K562 (cell line): Measurements from ENCODE around the gene C3orf80. TPM values are rescaled to one million over a fixed set of nuclear protein-coding genes. Genes with fewer than 3 reads are reported as not detected.
"Not testable (repeated sequence)": the region's sequence is repeated elsewhere in the genome, so short reads cannot be mapped to it uniquely, and the experiment has no call there.

Source experiments
- ATAC-seq: fragments of 200-7000 bp; cut with Tn5 transposase; 3 replicates; pipeline ENCODE4 v1.9.1; 2020; ENCODE audit warnings: moderate library complexity
- BruUV-seq: library from RNA; stranded (reverse); fragments of 400-500 nt; replicated peaks from 2 replicates; lab custom pipeline; 2021; lab: Mats Ljungman, UMichigan
- CTCF ChIA-PET: fragments of 300-600 bp; formaldehyde crosslinking; extraction: SDS; loops from one replicate; lab custom pipeline; 2021; ENCODE audit warnings: low intra/inter-chr PET ratio; lab: Yijun Ruan, JAX
- POLR2A ChIA-PET: fragments of 300-600, 350-650 bp; sonication (Branson Sonifier 250); formaldehyde crosslinking; extraction: SDS; loops from one replicate; lab custom pipeline; 2021; ENCODE audit warnings: antibody characterized with exemption, inconsistent platforms; lab: Yijun Ruan, JAX
- DNase-seq, 4 experiments: peaks; one replicate each; pipeline versions ENCODE4 v3.0.0 to v3.0.0-alpha.2; 2011 to 2018; ENCODE audit warnings: low spot score in 3 of 4, mixed read lengths in 3 of 4; ENCODE audit errors: extremely low read depth in 1 of 4
- FAIRE-seq: peaks from 2 replicates; lab custom pipeline; 2011; peaks lifted over from hg19 to GRCh38; lab: Jason Lieb, UNC
- H2AFZ ChIP-seq: 2 replicates; pipeline ENCODE4 v1.6.0; 2011; ENCODE audit warnings: low read depth, low read length, control low read depth, inconsistent platforms
- H3K27ac ChIP-seq: fragments of 200-600 bp; 3 replicates; pipeline ENCODE4 v1.8.0; 2011; ENCODE audit warnings: low read depth, mild to moderate bottlenecking, control low read depth, inconsistent platforms, low read length, moderate library complexity, mixed read lengths; ENCODE audit errors: extremely low read depth
- H3K27me3 ChIP-seq, 2 experiments: fragments of 300-600 bp in 1 of 2; 2 replicates in 1 of 2; 3 replicates in 1 of 2; pipeline versions ENCODE4 v1.6.0 to v1.8.0; 2011; ENCODE audit warnings: inconsistent platforms in 2 of 2, low read length in 2 of 2, mild to moderate bottlenecking in 1 of 2, mixed read lengths in 1 of 2, moderate library complexity in 1 of 2; ENCODE audit not compliant: control insufficient read depth in 2 of 2, insufficient read depth in 2 of 2
- H3K36me3 ChIP-seq: fragments of 300-600 bp; 3 replicates; pipeline ENCODE4 v1.8.0; 2011; ENCODE audit warnings: mild to moderate bottlenecking, low read length, inconsistent platforms; ENCODE audit not compliant: control insufficient read depth, insufficient read depth
- H3K4me1 ChIP-seq, 2 experiments: fragments of 200-600 bp in 1 of 2; replicated peaks in 1 of 2; 2 replicates in 1 of 2; 3 replicates in 1 of 2; pipeline versions ENCODE4 v1.5.1 to v1.8.0; 2011; ENCODE audit warnings: inconsistent platforms in 2 of 2, low read length in 2 of 2, mild to moderate bottlenecking in 1 of 2, mixed read lengths in 1 of 2, moderate library complexity in 1 of 2; ENCODE audit not compliant: control insufficient read depth in 2 of 2, insufficient read depth in 2 of 2
- H3K4me2 ChIP-seq: 2 replicates; pipeline ENCODE4 v1.6.1; 2011; ENCODE audit warnings: low read length, control low read depth, inconsistent platforms, mixed read lengths; ENCODE audit not compliant: insufficient read depth
- H3K4me3 ChIP-seq: fragments of 200-600 bp; sonication (generic), shearing (Covaris generic); 2 replicates; pipeline ENCODE4 v1.5.1; 2016; ENCODE audit warnings: control low read depth, inconsistent platforms
- H3K79me2 ChIP-seq: fragments of 200-600 bp; 3 replicates; pipeline ENCODE4 v1.8.0; 2011; ENCODE audit warnings: low read length, inconsistent platforms; ENCODE audit not compliant: control insufficient read depth, insufficient read depth
- H3K9ac ChIP-seq, 2 experiments: 2 replicates each; pipeline versions ENCODE4 v1.6.0 to v1.6.1; 2011; ENCODE audit warnings: low read depth in 2 of 2, low read length in 2 of 2, control low read depth in 1 of 2, inconsistent platforms in 1 of 2, mild to moderate bottlenecking in 1 of 2, mixed read lengths in 1 of 2; ENCODE audit not compliant: insufficient read depth in 1 of 2
- H3K9me1 ChIP-seq: one replicate; pipeline ENCODE4 v1.6.0; 2011; ENCODE audit warnings: inconsistent platforms, mild to moderate bottlenecking, low read length, moderate library complexity; ENCODE audit not compliant: control insufficient read depth, insufficient read depth
- H3K9me3 ChIP-seq: replicated peaks from 2 replicates; pipeline ENCODE4 v1.5.1; 2011; ENCODE audit warnings: low read depth, low read length, inconsistent platforms; ENCODE audit not compliant: control insufficient read depth, insufficient read depth
- H4K20me1 ChIP-seq: replicated peaks from 2 replicates; pipeline ENCODE4 v1.6.1; 2011; ENCODE audit warnings: low read length, inconsistent platforms, mixed read lengths; ENCODE audit not compliant: control insufficient read depth, insufficient read depth
- WGBS: fragments of 100-300 bp; shearing (Covaris generic); methylation state at CpG from one replicate; pipeline ENCODE4 v1.1.6; 2016; ENCODE audit warnings: low coverage, mixed read lengths; ENCODE audit not compliant: insufficient coverage; ENCODE audit errors: missing lambda C conversion rate; 5-methylcytosine and 5-hydroxymethylcytosine counted together
- in situ Hi-C: fragments of 300-500 bp; cut with MboI; formaldehyde crosslinking; loops from 4 replicates; pipeline ENCODE4 v1.15.0; 2018; ENCODE audit warnings: inconsistent platforms, mixed read lengths
- intact Hi-C: fragments of 100-400 bp; cut with micrococcal nuclease; formaldehyde crosslinking; loops from 2 replicates; pipeline ENCODE4 v1.14.2; 2022
- polyA plus RNA-seq, 8 experiments: library from polyadenylated mRNA; depleted of rRNA in 4 of 8; stranded (reverse) in 5 of 8; unstranded in 3 of 8; fragments of >200 nt; fragmentation: Nextera tagmentation in 2 of 8; fragmentation: Illumina TruSeq in 1 of 8; extraction: Ambion mirVana in 2 of 8; extraction: Trizol in 1 of 8; gene quantifications; 2 replicates each; pipeline versions ENCODE4 v1.2.1 to v1.2.3, GENCODE V29; 2011 to 2014; ENCODE audit warnings: inconsistent platforms in 1 of 8, missing spikeins in 1 of 8
- total RNA-seq, 7 experiments: library from RNA; depleted of rRNA in 6 of 7; stranded (reverse); fragments of >200 nt in 6 of 7; fragmentation: Illumina TruSeq in 2 of 7; extraction: Trizol in 2 of 7; gene quantifications; 2 replicates each; pipeline versions ENCODE4 v1.2.1 to v1.2.3, GENCODE V29; 2011 to 2021; ENCODE audit warnings: low replicate concordance in 1 of 7
- TF ChIP-seq, protein P1 (sequence below), 2 experiments: fragments of 450-650 bp in 1 of 2; sonication (generic) in 1 of 2; formaldehyde crosslinking in 1 of 2; IDR thresholded peaks; 2 replicates each; pipeline versions ENCODE4 v1.7.1 to v1.9.0; 2016 to 2022; ENCODE audit warnings: inconsistent platforms in 1 of 2, mild to moderate bottlenecking in 1 of 2, missing genetic modification reagents in 1 of 2
- TF ChIP-seq, protein P2 (sequence below): fragments of 250-450 bp; sonication (Bioruptor Pico); IDR thresholded peaks from 2 replicates; pipeline ENCODE4 v1.6.1; 2021; ENCODE audit warnings: mild to moderate bottlenecking

Gene C3orf80
- total and polyA plus RNA-seq, 9 of the 15 experiments (the other 6 are each of a cell fraction or from before 2014, with no cell fraction given) = 0.03 to 0.75 (median 0.07) TPM

DNA sequence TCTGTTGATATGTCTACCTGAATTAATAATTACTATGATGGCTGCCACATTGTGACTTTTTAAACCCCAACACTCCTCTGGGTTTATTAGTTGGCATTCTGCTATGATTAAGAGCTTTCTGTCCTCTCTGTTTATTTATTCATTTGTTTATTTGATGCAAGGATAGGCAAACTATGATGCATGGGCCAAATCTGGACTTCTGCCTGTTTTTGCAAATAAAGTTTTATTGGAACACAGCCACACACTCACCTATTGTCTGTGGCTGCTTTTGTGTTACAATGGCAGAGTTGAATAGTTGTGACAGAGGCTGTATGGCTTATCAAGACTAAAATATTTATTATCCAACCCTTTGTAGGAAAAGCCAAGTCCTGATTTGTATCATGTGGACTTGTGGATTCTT lies 48.3 kb upstream of the C3orf80 start:
- no peak overlapping the region for H3K9ac ChIP-seq
- no peaks in the 10 kb centered on the region for H3K9me3 ChIP-seq
- H3K4me3 ChIP-seq = no peak overlapping the region
- TF ChIP-seq, protein P1, sequence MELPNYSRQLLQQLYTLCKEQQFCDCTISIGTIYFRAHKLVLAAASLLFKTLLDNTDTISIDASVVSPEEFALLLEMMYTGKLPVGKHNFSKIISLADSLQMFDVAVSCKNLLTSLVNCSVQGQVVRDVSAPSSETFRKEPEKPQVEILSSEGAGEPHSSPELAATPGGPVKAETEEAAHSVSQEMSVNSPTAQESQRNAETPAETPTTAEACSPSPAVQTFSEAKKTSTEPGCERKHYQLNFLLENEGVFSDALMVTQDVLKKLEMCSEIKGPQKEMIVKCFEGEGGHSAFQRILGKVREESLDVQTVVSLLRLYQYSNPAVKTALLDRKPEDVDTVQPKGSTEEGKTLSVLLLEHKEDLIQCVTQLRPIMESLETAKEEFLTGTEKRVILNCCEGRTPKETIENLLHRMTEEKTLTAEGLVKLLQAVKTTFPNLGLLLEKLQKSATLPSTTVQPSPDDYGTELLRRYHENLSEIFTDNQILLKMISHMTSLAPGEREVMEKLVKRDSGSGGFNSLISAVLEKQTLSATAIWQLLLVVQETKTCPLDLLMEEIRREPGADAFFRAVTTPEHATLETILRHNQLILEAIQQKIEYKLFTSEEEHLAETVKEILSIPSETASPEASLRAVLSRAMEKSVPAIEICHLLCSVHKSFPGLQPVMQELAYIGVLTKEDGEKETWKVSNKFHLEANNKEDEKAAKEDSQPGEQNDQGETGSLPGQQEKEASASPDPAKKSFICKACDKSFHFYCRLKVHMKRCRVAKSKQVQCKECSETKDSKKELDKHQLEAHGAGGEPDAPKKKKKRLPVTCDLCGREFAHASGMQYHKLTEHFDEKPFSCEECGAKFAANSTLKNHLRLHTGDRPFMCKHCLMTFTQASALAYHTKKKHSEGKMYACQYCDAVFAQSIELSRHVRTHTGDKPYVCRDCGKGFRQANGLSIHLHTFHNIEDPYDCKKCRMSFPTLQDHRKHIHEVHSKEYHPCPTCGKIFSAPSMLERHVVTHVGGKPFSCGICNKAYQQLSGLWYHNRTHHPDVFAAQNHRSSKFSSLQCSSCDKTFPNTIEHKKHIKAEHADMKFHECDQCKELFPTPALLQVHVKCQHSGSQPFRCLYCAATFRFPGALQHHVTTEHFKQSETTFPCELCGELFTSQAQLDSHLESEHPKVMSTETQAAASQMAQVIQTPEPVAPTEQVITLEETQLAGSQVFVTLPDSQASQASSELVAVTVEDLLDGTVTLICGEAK (IDR thresholded peaks at IDR 0.05) = peak; percentile 79
- TF ChIP-seq, protein P1 (CRISPR knock-in tag; IDR thresholded peaks at IDR 0.05) = no peak
- TF ChIP-seq, protein P2, sequence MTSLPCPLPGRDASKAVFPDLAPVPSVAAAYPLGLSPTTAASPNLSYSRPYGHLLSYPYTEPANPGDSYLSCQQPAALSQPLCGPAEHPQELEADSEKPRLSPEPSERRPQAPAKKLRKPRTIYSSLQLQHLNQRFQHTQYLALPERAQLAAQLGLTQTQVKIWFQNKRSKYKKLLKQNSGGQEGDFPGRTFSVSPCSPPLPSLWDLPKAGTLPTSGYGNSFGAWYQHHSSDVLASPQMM (CRISPR knock-in tag) = no peak
- FAIRE-seq = no peak
- no peaks in the 10 kb centered on the region for H3K9me1 ChIP-seq
- ChIA-PET POLR2A (interaction anchor here (1.1 to 1.4 kb wide), 2 partner anchors 14 to 19 kb away, joined by 3 read pairs; no protein-coding TSS in a partner anchor), CTCF (no interaction called here)
- in situ Hi-C loops = no loop called here
- no peaks in the 10 kb centered on the region for H3K79me2 ChIP-seq
- no peaks in the 10 kb centered on the region for H3K4me1 ChIP-seq
- H4K20me1 ChIP-seq = no peaks in the 10 kb centered on the region
- peaks cover 4 to 10% of the 10 kb centered on the region in 2 experiments; a peak in 2 of 5 replicates for H3K27me3 ChIP-seq
- no peak overlapping the region for H2AFZ ChIP-seq
- no peak for ATAC-seq
- no peak overlapping the region for H3K4me2 ChIP-seq
- no peak overlapping the region for H3K27ac ChIP-seq
- DNase-seq = no peak
- H3K36me3 ChIP-seq = no peaks in the 10 kb centered on the region
- intact Hi-C loops = no loop called here
- BruUV-seq = no TSS peak

DNA sequence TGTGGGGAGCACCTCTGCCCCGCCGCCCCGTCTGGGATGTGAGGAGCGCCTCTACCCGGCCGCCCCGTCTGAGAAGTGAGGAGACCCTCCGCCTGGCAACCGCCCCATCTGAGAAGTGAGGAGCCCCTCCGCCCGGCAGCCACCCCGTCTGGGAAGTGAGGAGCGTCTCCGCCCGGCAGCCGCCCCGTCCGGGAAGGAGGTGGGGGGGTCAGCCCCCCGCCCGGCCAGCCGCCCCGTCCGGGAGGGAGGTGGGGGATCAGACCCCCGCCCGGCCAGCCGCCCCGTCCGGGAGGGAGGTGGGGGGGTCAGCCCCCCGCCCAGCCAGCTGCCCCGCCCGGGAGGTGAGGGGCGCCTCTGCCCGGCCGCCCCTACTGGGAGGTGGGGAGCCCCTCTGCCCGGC lies 46.6 kb upstream of the C3orf80 start:
- H3K4me1 ChIP-seq, H3K36me3 ChIP-seq, H3K9me1 ChIP-seq, in situ Hi-C loops, ATAC-seq, FAIRE-seq, DNase-seq, H3K27ac ChIP-seq, intact Hi-C loops, POLR2A ChIA-PET, H3K79me2 ChIP-seq, H4K20me1 ChIP-seq, H3K9ac ChIP-seq, CTCF ChIA-PET, H3K27me3 ChIP-seq, H2AFZ ChIP-seq, H3K9me3 ChIP-seq, BruUV-seq, H3K4me3 ChIP-seq, H3K4me2 ChIP-seq: not testable (repeated sequence)
- WGBS = no CpG with 5 or more reads among the region's 35 CpGs
